Measurements from ENCODE around the gene CLEC7A. TPM values are rescaled to one million over a fixed set of nuclear protein-coding genes. Genes with fewer than 3 reads are reported as not detected.

The CLEC7A gene
- total and polyA plus RNA-seq, 10 donors = 7.7 to 111 (median 45.7) TPM

- H3K36me3 ChIP-seq = no peaks in the 10 kb centered on the region
- no peak overlapping the region for H3K27ac ChIP-seq
- no peak overlapping the region for H3K4me3 ChIP-seq
- TF ChIP-seq POLR2A (IDR thresholded peaks at IDR 0.05) = no peak
- peaks cover 0 to 9% (median 2%) of the 10 kb centered on the region in 6 donors for H3K4me1 ChIP-seq
- DNase-seq = no peak
- 0 to 32% (median 0%) methylated on average over 1 of the region's 1 CpG for WGBS, 5 donors
- H3K27me3 ChIP-seq (replicated peaks in 1 of 7) = peaks cover 0 to 18% (median 0%) of the 10 kb centered on the region in 7 donors
- H3K9me3 ChIP-seq = peaks cover 0 to 4% (median 0%) of the 10 kb centered on the region in 8 donors
- intact Hi-C loops (cut with DNase I; ENCODE audit: low total_unique reads) = no loop called here
Observed at GRCh38 chr12:10142976-10143589, 13.1 kb upstream of the CLEC7A start.

GRCh38 chr12:10140001-10140400 is 10.0 kb upstream of the CLEC7A start:
- Histone ChIP-seq H3K36me3 (no peaks in the 10 kb centered on the region), H3K27ac (no peak overlapping the region), H3K9me3 (no peaks in the 10 kb centered on the region), H3K4me1 (peaks cover 0 to 9% (median 2%) of the 10 kb centered on the region in 6 donors), H3K27me3 (replicated peaks in 1 of 7) (peaks cover 0 to 24% (median 0%) of the 10 kb centered on the region in 7 donors), H3K4me3 (no peak overlapping the region)
- WGBS, 5 donors = 5 to 9% (median 6%) methylated on average over 2 of the region's 2 CpGs
- intact Hi-C loops (cut with DNase I; ENCODE audit: low total_unique reads) = no loop called here
- no peak for TF ChIP-seq POLR2A (IDR thresholded peaks at IDR 0.05)
- peak; percentile 25 to 77 (median 56) for TF ChIP-seq CTCF (IDR thresholded peaks at IDR 0.05 in 8 of 11, conservative IDR thresholded peaks at IDR 0.05 in 3 of 11)
- DNase-seq = no peak

GRCh38 chr12:10136637-10137205 is 6.7 kb upstream of the CLEC7A start:
- peaks cover 0 to 10% (median 2%) of the 10 kb centered on the region in 6 donors for H3K4me1 ChIP-seq
- intact Hi-C loops (cut with DNase I; ENCODE audit: low total_unique reads) = loop anchor here (5.0 kb wide), 1 partner anchor 104 kb away; the partner anchor contains the start of gene CLEC9A
- no peaks in the 10 kb centered on the region for H3K9me3 ChIP-seq
- no peak for TF ChIP-seq POLR2AphosphoS5 (IDR thresholded peaks at IDR 0.05)
- no peak for TF ChIP-seq POLR2A (IDR thresholded peaks at IDR 0.05)
- no peak for TF ChIP-seq CTCF (IDR thresholded peaks at IDR 0.05 in 8 of 11, conservative IDR thresholded peaks at IDR 0.05 in 3 of 11)
- H3K27ac ChIP-seq = no peak overlapping the region
- H3K36me3 ChIP-seq = no peaks in the 10 kb centered on the region
- WGBS, 5 donors = 78 to 91% (median 82%) methylated on average over 13 of the region's 13 CpGs
- H3K27me3 ChIP-seq (replicated peaks in 1 of 7) = peaks cover 0 to 26% (median 0%) of the 10 kb centered on the region in 7 donors
- H3K4me3 ChIP-seq = no peak overlapping the region
- DNase-seq = no peak

- Histone ChIP-seq H3K36me3 (no peaks in the 10 kb centered on the region), H3K4me1 (peaks cover 0 to 26% (median 14%) of the 10 kb centered on the region in 6 donors), H3K27ac (no peak overlapping the region), H3K9me3 (no peaks in the 10 kb centered on the region), H3K27me3 (replicated peaks in 1 of 7) (peaks cover 0 to 22% (median 0%) of the 10 kb centered on the region in 7 donors), H3K4me3 (no peak overlapping the region)
- intact Hi-C loops (cut with DNase I; ENCODE audit: low total_unique reads) = loop anchor here (5.0 kb wide), 1 partner anchor 103 kb away; the partner anchor contains the start of gene CLEC9A
- no peak for DNase-seq
- WGBS, 5 donors = 74 to 88% (median 78%) methylated on average over 4 of the region's 4 CpGs
- TF ChIP-seq POLR2A (IDR thresholded peaks at IDR 0.05) = no peak
- TF ChIP-seq POLR2AphosphoS5 (IDR thresholded peaks at IDR 0.05) = no peak
- TF ChIP-seq CTCF (IDR thresholded peaks at IDR 0.05 in 8 of 11, conservative IDR thresholded peaks at IDR 0.05 in 3 of 11) = no peak
Observed at GRCh38 chr12:10135126-10135525, 5.1 kb upstream of the CLEC7A start.

All from spleen (tissue), 11 donors.